GM23338 (cell line): ENCODE measurements around the gene AGPS. TPM values are rescaled to one million over a fixed set of nuclear protein-coding genes. Genes with fewer than 3 reads are reported as not detected.

Experiments
- ATAC-seq: fragments of 200-7000 bp; cut with Tn5 transposase; 3 replicates; pipeline ENCODE4 v1.9.1; 2020
- DNase-seq: peaks from one replicate; pipeline ENCODE4 v3.0.0-alpha.2; 2015; ENCODE audit warnings: low spot score
- H2AFZ ChIP-seq: fragments of 200-600 bp; sonication (generic); 2 replicates; pipeline ENCODE4 v1.8.0; 2016; ENCODE audit warnings: antibody characterized with exemption, mild to moderate bottlenecking, moderate library complexity
- H3F3A ChIP-seq: fragments of 200-600 bp; sonication (generic); replicated peaks from 2 replicates; pipeline ENCODE4 v1.8.0; 2017; ENCODE audit warnings: antibody characterized with exemption, mixed run types, low read depth
- H3K27ac ChIP-seq: fragments of 200-600 bp; sonication (generic); 2 replicates; pipeline ENCODE4 v1.6.1; 2016; ENCODE audit warnings: low read depth
- H3K27me3 ChIP-seq: fragments of 200-600 bp; sonication (generic); 2 replicates; pipeline ENCODE4 v1.8.0; 2016; ENCODE audit warnings: mild to moderate bottlenecking, mixed run types, moderate library complexity; ENCODE audit not compliant: insufficient read depth
- H3K36me3 ChIP-seq: fragments of 200-600 bp; sonication (generic); 2 replicates; pipeline ENCODE4 v1.8.0; 2016; ENCODE audit warnings: mild to moderate bottlenecking; ENCODE audit not compliant: insufficient read depth
- H3K4me1 ChIP-seq: fragments of 200-600 bp; sonication (generic); 2 replicates; pipeline ENCODE4 v1.8.0; 2016; ENCODE audit warnings: mild to moderate bottlenecking, moderate library complexity; ENCODE audit not compliant: insufficient read depth
- H3K4me2 ChIP-seq: fragments of 200-600 bp; sonication (generic); 2 replicates; pipeline ENCODE4 v1.7.1; 2017; ENCODE audit warnings: mixed run types
- H3K4me3 ChIP-seq: fragments of 200-600 bp; sonication (generic); 2 replicates; pipeline ENCODE4 v1.6.1; 2016; ENCODE audit warnings: mixed run types
- H3K79me2 ChIP-seq: fragments of 200-600 bp; sonication (generic); replicated peaks from 2 replicates; pipeline ENCODE4 v1.8.0; 2017; ENCODE audit warnings: mild to moderate bottlenecking; ENCODE audit not compliant: insufficient read depth
- H3K9me2 ChIP-seq: fragments of 200-600 bp; sonication (generic); 2 replicates; pipeline ENCODE4 v1.8.0; 2017; ENCODE audit not compliant: insufficient read depth
- H4K20me1 ChIP-seq: fragments of 200-600 bp; sonication (generic); replicated peaks from 2 replicates; pipeline ENCODE4 v1.8.0; 2017; ENCODE audit warnings: mild to moderate bottlenecking; ENCODE audit not compliant: insufficient read depth
- H3K27ac Mint-ChIP-seq: 2 replicates; pipeline ENCODE4 v1.8.0; 2020; ENCODE audit warnings: inconsistent platforms, mild to moderate bottlenecking, moderate library complexity, mixed read lengths
- H3K27me3 Mint-ChIP-seq: 3 replicates; pipeline ENCODE4 v1.8.0; 2022; ENCODE audit warnings: low read depth, mild to moderate bottlenecking, moderate library complexity, mixed read lengths, inconsistent platforms; ENCODE audit not compliant: insufficient read depth, poor library complexity
- H3K36me3 Mint-ChIP-seq: 3 replicates; pipeline ENCODE4 v1.8.0; 2021; ENCODE audit warnings: low read depth, mild to moderate bottlenecking, inconsistent platforms, moderate library complexity, mixed read lengths
- H3K4me1 Mint-ChIP-seq: 3 replicates; pipeline ENCODE4 v1.8.0; 2020; ENCODE audit warnings: mild to moderate bottlenecking, inconsistent platforms, mixed read lengths
- H3K4me3 Mint-ChIP-seq: 3 replicates; pipeline ENCODE4 v1.8.0; 2021; ENCODE audit warnings: moderate library complexity, mild to moderate bottlenecking, inconsistent platforms, mixed read lengths
- H3K9me3 Mint-ChIP-seq: 3 replicates; pipeline ENCODE4 v1.8.0; 2020; ENCODE audit warnings: moderate library complexity, mild to moderate bottlenecking, inconsistent platforms, mixed read lengths
- CREB1 ChIP-seq: fragments of 250-450 bp; sonication (Bioruptor Pico); IDR thresholded peaks from 2 replicates; pipeline ENCODE4 v1.5.0; 2020; ENCODE audit warnings: low read depth, mild to moderate bottlenecking, moderate library complexity
- CTCF ChIP-seq, 2 experiments: fragments of 200-600 bp in 1 of 2; sonication (generic) in 1 of 2; conservative IDR thresholded peaks; 2 replicates each; pipeline versions ENCODE4 v1.5.1 to v1.6.1; 2016 to 2017; ENCODE audit warnings: antibody characterized with exemption in 2 of 2, low read depth in 2 of 2, mild to moderate bottlenecking in 2 of 2, moderate library complexity in 1 of 2
- ETS1 ChIP-seq: IDR thresholded peaks from 2 replicates; pipeline ENCODE4 v1.6.1; 2016; ENCODE audit warnings: antibody characterized with exemption
- EZH2 ChIP-seq: fragments of 200-600 bp; sonication (generic); IDR thresholded peaks from one replicate; pipeline ENCODE4 v1.8.0; 2017; ENCODE audit warnings: antibody characterized with exemption, mild to moderate bottlenecking, low read depth; ENCODE audit not compliant: unreplicated experiment
- EZH2phosphoT487 ChIP-seq: fragments of 200-600 bp; sonication (generic); IDR thresholded peaks from one replicate; pipeline ENCODE4 v1.8.1; 2018; ENCODE audit warnings: antibody characterized with exemption; ENCODE audit not compliant: unreplicated experiment
- JUNB ChIP-seq: IDR thresholded peaks from one replicate; pipeline ENCODE4 v1.6.1; 2016; ENCODE audit warnings: antibody characterized with exemption; ENCODE audit not compliant: unreplicated experiment
- STAT1 ChIP-seq: IDR thresholded peaks from one replicate; pipeline ENCODE4 v1.6.1; 2016; ENCODE audit warnings: antibody characterized with exemption; ENCODE audit not compliant: unreplicated experiment
- ZNF331 ChIP-seq: fragments of 250-450 bp; sonication (Bioruptor Pico); IDR thresholded peaks from 2 replicates; pipeline ENCODE4 v1.5.0; 2020; ENCODE audit warnings: low read depth, mild to moderate bottlenecking, moderate library complexity
- ZNF462 ChIP-seq: fragments of 250-450 bp; sonication (Bioruptor Pico); IDR thresholded peaks from 2 replicates; pipeline ENCODE4 v1.5.0; 2020; ENCODE audit warnings: mild to moderate bottlenecking, moderate library complexity
- polyA plus RNA-seq: library from polyadenylated mRNA; unstranded; fragments of >200 nt; fragmentation: Nextera tagmentation; extraction: Ambion mirVana; gene quantifications from 2 replicates; pipeline ENCODE4 v1.2.1, GENCODE V29; 2016
- total RNA-seq: library from RNA; depleted of rRNA; stranded (reverse); fragments of >200 nt; shearing (Covaris generic); gene quantifications from 2 replicates; pipeline ENCODE4 v1.2.3, GENCODE V29; 2014

The AGPS gene
- total and polyA plus RNA-seq, 2 experiments from 2014 or later, result 14.6 to 73.2 TPM

- Histone ChIP-seq H3K36me3 (no peaks in the 10 kb centered on the region), H3K9me2 (no peaks in the 10 kb centered on the region; the same call in 1 of the 2 replicates), H4K20me1 (no peaks in the 10 kb centered on the region), H3F3A (no peaks in the 10 kb centered on the region), H3K27me3 (no peaks in the 10 kb centered on the region), H3K4me2 (no peak overlapping the region), H3K4me1 (no peaks in the 10 kb centered on the region), H3K79me2 (no peaks in the 10 kb centered on the region), H3K4me3 (no peak overlapping the region), H3K27ac (no peak overlapping the region), H2AFZ (no peak overlapping the region)
- DNase-seq (peak; percentile 57), ATAC-seq (no peak)
- H3K27ac Mint-ChIP-seq, result no peak overlapping the region
- H3K4me3 Mint-ChIP-seq, result no peak overlapping the region
- H3K4me1 Mint-ChIP-seq, result no peaks in the 10 kb centered on the region
- no peaks in the 10 kb centered on the region for H3K36me3 Mint-ChIP-seq
- no peaks in the 10 kb centered on the region for H3K27me3 Mint-ChIP-seq
- H3K9me3 Mint-ChIP-seq, result no peaks in the 10 kb centered on the region
- TF ChIP-seq ZNF462 (CRISPR knock-in tag) (no peak), ETS1 (no peak), JUNB (no peak), EZH2 (no peak), STAT1 (no peak)
These were observed 181.8 kb downstream of the AGPS start for GRCh38 chr2:177574356-177574755.

GRCh38 chr2:177575358-177575757, 182.8 kb downstream of the AGPS start:
- no peak overlapping the region for H3K27ac Mint-ChIP-seq
- DNase-seq (no peak), ATAC-seq (no peak)
- H3K4me3 Mint-ChIP-seq, result no peak overlapping the region
- H3K4me3 ChIP-seq, result no peak overlapping the region
- H3K9me2 ChIP-seq, result peaks cover 6% of the 10 kb centered on the region
- H3F3A ChIP-seq, result no peaks in the 10 kb centered on the region
- H3K27me3 ChIP-seq, result no peaks in the 10 kb centered on the region
- no peaks in the 10 kb centered on the region for H3K79me2 ChIP-seq
- no peaks in the 10 kb centered on the region for H3K36me3 ChIP-seq
- no peak overlapping the region for H2AFZ ChIP-seq
- no peaks in the 10 kb centered on the region for H3K9me3 Mint-ChIP-seq
- no peaks in the 10 kb centered on the region for H3K4me1 Mint-ChIP-seq
- H4K20me1 ChIP-seq, result no peaks in the 10 kb centered on the region
- H3K27ac ChIP-seq, result no peak overlapping the region
- H3K4me2 ChIP-seq, result no peak overlapping the region
- H3K27me3 Mint-ChIP-seq, result no peaks in the 10 kb centered on the region
- H3K36me3 Mint-ChIP-seq, result no peaks in the 10 kb centered on the region
- no peaks in the 10 kb centered on the region for H3K4me1 ChIP-seq
- TF ChIP-seq EZH2phosphoT487 (no peak), ZNF331 (CRISPR knock-in tag) (no peak), CTCF (conservative IDR thresholded peaks at IDR 0.05; ENCODE audit: low read depth in 2 of 2) (no peak), CREB1 (CRISPR knock-in tag) (no peak), STAT1 (no peak)
